GM21515 (cell line): ENCODE measurements around the gene AGPAT3.

Source experiments
- ATAC-seq: cut with Tn5 transposase; IDR thresholded peaks from one replicate; pipeline ENCODE4 v1.9.1; 2021; ENCODE audit not compliant: unreplicated experiment

AGPAT3 gene

DNA sequence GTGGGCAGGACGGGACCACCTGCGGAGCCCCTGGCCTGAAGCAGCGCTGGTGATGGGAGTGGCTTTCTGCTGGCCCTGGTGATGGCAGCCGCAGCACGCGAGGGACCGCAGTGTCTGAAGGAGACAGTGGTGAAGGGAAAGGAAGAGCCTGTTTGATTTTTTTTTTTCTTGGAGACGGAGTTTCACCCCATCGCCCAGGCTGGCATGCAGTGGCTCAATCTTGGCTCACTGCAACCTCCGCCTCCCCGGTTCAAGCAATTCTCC, 106.9 kb downstream of the AGPAT3 start:
- no peak for ATAC-seq

DNA sequence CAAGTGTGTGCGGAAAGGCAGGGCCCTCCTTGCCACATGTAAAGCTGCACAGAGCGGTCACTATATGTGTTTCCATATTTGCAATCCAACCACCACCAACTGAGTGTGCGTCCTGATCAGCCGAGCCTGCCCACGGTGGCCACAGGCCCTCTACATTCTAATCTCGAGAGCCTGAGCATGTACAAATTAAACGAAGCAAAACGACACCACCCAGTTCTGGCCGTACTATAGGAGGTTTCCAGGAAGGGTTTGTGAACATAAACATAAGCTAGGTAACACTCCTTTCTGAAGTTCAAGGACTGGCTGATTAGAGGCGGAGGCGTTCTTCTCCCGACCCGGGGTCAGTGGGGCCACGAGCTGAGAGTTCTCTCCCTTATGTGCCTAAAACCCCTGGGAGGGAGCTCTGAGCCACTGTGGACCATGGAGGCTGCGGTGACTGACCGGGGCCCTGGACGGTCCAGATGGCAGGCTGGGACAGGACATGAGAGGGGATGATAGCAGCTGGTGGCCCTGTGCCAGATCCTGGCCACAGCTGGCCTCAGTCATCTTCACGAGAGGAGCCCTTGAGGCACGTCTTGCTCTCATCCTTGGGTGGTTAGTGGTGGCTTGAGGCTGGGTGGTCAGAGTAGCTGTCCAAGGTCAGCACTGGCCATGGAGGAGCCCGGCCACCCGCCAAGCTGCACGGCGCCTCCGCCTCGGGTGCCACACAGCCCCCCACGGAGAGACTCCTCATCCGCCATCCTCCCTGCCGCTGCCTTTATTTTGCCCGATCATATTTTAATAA, 108.0 kb downstream of the AGPAT3 start:
- ATAC-seq = no peak

DNA sequence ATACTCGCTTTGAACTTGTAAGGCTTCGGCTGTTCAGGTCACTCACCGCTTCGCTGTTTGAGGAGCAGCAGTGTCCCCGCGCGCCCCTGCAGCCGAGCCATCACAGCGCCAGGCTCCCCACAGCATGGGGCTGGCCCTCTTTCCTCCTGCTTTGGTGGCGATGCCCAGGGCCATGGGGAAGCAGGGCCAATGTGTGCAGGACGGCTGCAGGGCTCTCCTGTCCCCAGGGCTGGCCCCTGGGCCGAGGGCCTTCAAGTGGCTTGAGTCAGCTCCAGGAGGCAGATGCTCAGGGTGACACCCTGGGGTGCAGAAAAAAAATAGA, 108.6 kb downstream of the AGPAT3 start:
- ATAC-seq = no peak

DNA sequence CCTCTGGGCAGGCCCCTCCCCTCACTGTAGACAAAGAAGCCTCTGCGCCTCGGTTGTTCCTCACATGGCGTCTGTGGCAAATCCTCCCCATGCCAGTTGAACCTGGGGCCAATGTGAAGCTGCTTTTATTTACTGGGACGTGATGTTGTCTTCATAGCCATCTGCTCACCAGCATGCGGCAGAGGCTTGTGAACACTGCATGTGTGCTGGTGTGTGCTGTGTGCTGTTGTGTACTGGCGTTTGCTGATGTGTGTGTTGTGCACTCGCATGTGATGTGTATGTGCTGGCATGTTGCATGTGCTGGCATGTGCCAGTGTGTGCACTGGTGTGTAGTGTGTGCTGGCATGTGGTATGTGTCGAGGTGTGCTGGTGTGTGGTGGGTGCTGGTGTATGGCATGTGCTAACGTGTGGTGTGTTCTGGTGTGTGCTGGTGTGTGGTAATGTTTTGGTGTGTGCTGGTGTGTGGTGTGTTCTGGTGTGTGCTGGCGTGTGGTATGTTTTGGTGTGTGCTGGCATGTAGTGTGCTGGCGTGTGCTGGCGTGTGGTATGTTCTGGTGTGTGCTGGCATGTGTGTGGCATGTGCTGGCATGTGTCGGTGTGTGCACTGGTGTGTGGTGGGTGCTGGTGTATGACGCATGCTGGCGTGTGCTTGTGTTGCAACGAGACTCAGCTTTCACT, 109.9 kb downstream of the AGPAT3 start:
- no peak for ATAC-seq

DNA sequence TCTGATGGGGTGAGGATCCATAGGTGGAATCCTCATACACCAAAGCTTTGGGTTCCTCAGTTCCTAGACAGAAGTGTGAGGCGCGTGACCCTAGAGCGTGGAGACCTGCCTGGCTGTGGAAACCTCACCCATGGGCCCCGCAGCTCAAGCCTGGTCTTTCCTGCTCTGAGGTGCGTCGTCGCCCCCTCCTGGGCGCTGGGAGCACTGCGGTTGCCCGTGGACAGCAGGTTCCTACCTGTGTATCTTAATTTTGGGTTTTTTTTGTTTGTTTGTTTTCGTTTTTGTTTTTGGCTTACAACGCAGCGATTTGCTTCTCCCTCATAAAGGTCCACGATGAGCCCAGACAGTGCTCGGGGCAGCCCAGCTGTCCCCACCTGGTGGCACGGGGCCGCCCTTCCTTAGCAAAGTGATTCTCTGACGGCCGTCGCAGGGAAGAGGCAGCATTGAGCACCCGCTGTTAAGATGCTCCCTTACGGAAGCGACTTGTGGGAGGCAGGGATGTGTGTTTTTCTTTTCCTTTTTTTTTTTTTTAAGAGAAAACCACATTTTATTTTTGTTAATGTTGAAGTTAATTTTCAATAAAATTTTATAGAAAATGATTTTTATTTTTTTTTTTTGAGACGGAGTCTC, 110.6 kb downstream of the AGPAT3 start:
- no peak for ATAC-seq

DNA sequence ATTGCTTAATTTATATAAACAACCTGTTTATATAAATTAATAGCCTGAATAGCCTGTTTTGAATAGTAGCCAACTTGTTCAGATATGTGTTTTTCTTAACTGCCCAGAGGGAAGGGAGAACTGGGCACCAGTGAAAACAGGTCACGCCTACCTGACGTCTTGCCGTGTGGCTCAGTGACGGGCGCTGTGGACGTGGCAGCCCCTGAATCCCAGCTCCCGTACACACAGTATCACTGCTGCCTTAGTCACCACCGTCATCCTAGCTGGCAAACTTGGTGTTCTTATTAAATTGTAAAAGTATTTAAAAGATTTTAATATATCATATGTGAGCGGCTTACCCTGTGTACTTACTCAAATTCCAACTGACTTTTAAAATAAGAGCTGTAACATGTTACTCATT, 111.6 kb downstream of the AGPAT3 start:
- no peak for ATAC-seq

DNA sequence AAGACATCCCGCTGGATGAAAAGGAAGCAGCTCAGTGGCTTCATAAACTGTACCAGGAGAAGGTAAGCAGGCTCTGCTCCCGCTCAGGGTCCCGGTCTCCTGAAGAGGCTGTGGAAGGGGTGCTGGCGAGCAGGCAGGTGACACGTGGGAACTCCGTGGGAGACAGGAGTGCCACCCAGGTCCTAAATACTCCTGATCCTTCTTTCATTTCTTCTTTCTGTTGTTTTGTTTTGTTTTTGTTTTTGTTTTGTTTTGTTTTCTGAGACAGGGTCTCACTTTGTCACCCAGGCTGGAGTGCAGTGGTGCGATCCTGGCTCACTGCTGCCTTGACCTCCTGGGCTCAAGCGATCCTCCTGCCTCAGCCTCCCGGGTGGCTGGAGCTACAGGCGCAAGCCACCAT, 113.0 kb downstream of the AGPAT3 start:
- ATAC-seq = no peak

DNA sequence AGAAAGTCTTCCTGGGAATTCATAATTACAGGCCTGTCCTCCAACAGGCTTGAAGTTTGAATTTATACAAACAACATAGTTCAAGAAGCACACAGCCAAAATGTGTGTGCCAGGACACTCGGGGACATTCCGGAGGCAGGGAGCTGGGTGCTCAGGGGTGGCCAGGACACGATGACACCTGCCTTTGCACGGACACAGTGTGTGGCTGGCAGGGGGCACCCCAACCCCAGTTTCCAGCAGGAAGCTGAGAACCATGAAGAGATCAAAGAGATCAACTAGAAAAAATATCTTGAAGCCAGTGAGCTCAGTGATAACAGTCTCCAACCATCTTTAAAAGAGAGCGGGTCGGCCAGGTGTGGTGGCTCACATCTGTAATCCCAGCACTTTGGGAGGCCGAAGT, 114.6 kb downstream of the AGPAT3 start:
- ATAC-seq = no peak

DNA sequence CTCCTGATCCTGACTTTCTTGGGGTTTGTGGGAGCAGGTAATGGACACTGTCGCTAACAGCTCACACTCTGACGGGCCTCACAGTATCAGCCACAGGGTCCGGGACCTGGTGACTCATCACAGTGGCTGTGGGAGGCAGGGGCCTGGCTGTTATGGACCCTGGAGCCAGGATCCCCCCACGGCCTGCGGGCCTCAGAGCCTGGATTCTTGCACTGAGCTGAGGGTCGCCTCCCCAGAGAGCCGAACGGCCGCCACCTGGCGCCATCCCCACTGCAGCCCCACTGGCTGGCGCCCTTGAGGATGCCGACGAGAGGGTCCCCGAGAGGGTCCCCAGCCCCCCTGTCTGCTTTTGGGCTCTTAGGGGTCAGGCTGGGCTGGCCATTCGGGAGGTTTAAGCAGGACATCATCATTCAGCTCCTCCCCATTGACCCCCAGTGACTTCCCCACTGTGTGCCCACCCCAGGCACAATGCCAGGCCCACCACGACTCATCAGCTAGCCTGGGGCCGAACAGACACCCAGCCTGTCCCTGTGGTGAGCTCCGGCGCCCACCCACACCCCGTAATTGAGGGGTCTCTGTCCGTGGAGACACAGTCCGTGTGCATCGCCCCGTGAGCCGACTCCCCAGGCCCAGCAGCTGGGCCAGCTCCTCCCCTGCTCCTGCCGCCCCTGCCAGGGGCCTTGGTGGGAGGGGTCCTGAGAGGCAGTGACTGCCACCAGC, 116.3 kb downstream of the AGPAT3 start:
- no peak for ATAC-seq

DNA sequence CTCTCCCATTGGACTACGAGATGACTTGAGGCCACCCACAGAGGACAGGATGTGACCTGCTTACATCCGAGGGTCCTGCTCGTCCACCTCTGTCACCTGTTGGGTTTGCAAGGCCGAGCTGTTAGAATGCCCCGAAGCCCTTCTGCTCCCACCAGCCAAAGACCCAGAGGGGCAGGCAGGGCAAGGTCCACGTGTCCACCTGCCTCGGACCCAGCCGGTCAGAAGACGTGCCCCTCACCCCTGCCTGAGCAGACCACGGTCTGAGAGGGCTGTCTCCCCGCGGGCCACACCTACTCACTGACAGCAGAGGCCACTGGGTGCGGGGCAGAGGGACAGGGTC, 116.8 kb downstream of the AGPAT3 start:
- no peak for ATAC-seq

DNA sequence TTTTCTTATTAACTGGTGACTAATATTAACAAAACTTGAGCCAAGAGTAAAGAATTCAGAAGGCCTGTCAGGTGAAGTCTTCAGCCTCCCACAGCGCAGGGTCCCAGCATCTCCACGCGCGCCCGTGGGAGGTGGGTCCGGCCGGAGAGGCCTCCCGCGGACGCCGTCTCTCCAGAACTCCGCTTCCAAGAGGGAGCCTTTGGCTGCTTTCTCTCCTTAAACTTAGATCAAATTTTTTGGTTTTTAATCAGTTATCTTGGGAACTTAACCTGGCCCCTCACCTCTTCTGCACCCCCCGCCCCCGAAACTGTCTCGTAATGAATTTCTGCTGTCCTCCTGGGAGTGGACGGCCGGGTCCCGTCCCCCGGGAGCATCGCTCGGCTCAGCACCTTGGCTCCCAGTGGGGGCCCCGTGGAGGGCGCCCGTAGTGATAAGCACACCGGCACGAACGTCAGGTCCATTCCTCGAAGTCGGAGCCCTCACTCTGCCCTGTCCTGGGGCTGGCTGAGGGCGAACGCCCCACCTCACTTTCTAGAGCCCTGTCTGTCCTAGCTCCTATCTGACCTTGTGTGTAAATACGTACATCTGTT, 117.6 kb downstream of the AGPAT3 start:
- ATAC-seq = no peak

DNA sequence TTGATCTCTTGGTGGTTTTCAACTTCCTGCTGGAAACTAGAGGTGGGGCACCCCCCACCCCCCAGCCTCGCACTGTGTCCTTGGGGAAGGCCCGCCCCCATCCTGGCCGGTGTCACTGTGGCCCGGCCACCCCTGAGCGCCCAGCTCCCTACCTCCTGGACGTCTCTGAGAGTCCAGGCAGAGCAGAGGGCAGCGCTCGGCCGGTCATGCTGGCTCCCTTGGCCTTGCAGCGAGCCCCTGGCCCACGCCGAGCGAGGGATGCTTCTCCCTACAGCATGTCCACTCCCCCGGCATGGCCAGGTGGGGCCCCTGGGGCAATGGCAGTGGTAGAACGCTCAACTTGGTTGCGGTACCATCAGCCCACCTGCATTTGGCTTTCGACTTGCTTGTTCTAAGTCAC, 118.4 kb downstream of the AGPAT3 start:
- ATAC-seq = no peak

DNA sequence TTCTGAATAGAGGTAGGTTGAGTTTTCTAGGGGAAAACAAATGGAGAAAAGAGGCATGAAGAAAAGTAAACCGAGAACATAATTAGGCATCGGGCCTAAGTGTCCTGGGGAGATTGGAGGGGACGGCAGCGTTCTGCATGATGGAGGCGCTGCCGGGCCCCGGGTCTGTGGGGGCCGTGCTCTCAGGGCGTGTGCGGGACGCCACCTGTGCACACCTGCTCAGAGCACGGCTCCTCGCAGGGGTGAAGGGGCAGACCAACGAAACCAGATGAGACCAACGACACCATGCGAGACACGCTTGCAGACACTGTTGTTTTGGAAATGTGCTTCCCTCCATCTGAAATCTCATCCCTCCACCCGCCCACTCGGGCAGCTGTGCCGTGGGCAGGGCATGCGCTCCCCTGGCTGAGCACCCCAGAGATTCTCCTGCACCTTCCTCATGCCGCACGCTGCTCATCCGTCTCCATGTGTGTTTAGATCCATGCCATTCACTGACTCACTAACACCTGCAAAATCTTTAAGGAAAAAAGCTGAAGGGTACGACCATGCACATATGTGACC, 118.9 kb downstream of the AGPAT3 start:
- ATAC-seq = no peak

DNA sequence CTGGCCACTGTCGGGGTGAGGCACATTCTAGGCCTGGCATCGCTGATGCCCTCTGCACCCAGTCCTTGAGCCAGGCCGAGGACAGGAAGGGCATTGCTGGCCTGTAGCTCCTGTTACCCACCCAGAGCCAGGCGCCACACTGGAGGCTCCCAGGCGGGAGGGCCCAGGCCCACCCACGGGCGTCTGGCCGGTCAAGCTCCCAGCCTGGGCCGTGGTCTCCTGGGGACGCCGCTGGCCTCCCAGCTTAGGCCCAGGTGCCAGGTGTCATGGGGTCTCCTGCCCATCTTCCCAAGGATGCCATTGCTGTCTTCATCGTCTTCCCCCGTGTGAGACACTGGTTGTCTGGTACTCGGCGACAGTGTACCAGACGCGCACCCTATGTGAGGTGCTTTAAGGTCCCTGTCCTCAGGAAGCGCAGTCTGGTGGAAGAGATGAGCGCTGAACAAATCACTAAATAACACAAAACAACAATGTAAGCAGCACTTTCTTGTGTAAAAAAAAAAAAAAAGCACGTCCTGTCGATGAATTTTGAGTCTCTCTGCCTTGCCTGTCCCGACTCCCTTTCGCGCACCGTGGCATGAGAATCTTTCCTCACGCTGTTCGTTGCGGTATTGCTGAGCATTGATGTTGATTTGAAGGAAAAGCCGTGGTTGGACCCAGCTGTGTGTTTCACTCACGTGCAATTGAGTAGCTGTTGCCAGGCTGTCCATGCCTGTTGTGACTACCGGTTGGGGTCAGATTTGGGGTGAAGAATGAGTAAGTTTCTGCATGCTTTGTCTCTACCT, 120.1 kb downstream of the AGPAT3 start:
- no peak for ATAC-seq

DNA sequence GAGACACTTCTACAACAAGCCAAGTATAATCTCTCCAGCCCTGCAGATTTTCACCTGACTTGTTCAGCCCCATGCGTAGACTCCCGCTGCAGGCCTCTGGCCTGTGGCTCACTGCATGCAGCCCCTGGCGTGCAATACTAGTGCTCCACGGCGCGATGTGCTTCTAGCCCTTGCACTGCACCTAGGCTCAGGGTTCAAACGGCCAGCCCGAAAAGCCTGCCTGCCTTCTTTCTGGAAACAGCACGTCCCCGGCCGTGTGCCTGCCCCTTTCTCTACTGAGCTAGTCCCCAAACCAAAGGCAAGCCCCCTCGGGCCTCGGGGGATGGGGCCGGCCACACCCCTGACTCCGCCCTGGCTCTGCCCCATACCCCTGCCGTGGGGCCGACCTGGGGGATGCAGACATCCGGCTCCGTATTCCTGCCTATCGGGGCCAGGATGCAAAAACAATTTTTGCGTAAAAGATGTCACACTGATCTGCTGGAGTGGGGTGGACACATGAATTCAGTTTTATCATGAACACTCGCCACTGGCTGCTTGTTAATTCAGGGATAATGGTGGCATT, 120.7 kb downstream of the AGPAT3 start:
- no peak for ATAC-seq

DNA sequence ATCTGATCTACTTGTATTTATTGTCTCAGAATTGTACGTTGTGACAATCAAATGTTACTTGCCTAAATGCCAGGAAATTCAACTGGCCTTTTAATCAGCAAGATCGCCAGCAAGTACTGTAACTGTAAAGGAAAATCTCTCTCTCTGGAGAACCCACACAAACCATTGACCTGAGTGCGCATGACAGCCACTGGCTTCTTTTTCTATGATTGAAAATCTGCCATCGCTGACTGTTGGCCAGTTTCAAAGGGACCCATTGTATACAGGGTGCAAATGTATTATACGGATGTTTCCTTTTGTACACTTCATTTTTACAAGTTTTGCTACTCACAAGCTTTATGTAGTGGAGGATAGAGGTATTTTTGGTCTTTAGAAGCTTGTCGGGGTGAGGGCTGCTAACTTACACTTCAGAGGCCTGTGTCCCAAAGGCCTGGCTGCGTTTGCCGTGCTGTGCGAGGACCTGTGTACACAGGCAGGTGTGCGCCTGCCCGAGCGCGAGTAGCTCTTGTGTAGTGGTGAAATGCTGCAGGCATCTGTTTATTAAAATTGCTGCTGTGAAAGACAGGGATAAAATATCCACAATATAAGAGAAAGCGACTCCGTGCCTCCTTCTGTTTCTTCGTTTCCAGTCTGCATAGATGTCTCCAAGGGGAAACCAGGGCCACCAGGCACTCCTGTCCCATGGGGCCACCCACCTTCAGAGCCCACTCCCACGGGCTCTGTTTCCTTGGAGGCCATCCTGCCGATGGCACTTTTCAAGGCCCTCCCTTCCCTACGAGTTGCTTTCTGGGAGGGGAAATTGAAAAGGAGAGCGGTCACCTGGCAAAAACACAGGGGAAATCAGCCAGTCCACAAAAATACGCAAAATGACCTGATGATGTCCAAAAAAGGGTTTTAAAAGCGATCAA, 121.8 kb downstream of the AGPAT3 start:
- no peak for ATAC-seq

DNA sequence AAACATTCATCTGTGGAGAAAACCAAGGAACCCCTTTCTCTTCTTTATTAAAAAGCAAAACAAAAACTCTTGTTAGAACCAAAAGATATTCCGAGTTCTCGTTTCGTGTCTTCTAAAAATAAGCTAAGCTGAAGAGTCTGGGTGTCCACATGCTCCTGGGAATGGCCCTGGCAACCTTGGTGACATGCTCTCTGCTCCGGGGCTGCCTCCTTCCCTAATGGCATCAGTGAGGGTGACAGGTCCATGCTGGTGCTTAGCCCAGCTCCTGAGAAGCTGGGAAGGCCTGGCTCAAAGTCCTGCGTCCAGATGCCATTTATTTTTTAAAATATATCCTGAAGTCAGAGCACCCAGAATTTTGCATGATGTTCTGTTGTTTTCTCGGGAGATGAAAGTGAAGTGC, 122.5 kb downstream of the AGPAT3 start:
- no peak for ATAC-seq

DNA sequence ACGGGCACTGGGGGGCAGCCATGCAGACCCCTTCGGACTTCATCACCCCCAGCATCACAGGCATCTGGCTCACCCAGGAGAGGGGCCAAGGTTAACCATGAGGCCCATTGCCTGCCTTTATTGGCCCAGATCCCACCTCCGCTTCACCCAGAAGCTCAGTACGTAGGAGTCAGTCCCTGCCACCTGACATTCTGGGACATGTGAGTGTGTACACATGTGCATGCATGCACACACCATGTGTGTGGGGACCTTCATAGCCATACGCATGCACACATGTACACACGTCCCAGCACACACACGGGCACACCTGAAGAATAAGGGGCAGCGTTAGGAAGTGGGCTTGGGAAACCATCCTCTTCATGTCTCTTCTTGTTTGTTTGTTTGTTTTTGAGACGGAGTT, 123.0 kb downstream of the AGPAT3 start:
- no peak for ATAC-seq

DNA sequence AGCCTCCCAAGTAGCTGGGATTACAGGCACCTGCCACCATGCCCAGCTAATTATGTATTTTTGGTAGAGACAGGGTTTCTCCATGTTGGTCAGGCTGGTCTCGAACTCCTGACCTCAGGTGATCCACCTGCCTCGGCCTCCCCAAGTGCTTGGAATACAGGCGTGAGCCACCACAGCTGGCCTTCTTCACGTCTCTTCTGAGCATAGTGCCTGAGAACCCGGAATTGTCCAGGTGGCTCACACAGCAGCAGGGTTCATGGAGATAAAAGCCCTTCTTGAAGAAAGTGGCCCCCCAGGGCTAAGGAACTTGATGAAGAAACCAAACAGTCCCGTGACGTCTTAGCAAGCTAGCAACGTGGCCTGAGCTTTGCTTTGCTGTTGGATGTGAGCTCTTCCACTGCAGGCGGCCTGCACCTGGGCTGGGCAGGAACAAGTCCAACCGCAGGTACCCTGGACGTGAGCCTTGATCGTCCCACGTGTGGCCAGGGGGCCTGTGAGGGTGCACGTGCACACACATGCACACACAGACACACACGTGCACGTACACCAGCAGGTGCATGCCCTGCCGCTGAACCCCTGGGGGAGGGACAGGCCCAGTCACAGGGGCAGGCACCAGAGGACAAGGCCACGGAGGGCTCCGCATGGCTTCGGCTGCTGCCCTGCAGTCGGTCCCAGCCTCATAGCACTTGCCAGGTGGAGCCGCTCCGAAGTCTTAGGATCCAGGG, 123.6 kb downstream of the AGPAT3 start:
- ATAC-seq = no peak
